GM10266 (cell line): ENCODE results near the gene CMIP.

Experiments used
- DNase-seq: peaks from one replicate; pipeline ENCODE4 v3.0.0; 2012; ENCODE audit errors: extremely low spot score
- TF ChIP-seq, protein P1 (sequence below): IDR thresholded peaks from 2 replicates; pipeline ENCODE4 v1.5.1; 2012; ENCODE audit warnings: mild to moderate bottlenecking, low read depth; ENCODE audit not compliant: control insufficient read depth, insufficient read depth; ENCODE audit errors: missing control alignments

CMIP gene

DNA sequence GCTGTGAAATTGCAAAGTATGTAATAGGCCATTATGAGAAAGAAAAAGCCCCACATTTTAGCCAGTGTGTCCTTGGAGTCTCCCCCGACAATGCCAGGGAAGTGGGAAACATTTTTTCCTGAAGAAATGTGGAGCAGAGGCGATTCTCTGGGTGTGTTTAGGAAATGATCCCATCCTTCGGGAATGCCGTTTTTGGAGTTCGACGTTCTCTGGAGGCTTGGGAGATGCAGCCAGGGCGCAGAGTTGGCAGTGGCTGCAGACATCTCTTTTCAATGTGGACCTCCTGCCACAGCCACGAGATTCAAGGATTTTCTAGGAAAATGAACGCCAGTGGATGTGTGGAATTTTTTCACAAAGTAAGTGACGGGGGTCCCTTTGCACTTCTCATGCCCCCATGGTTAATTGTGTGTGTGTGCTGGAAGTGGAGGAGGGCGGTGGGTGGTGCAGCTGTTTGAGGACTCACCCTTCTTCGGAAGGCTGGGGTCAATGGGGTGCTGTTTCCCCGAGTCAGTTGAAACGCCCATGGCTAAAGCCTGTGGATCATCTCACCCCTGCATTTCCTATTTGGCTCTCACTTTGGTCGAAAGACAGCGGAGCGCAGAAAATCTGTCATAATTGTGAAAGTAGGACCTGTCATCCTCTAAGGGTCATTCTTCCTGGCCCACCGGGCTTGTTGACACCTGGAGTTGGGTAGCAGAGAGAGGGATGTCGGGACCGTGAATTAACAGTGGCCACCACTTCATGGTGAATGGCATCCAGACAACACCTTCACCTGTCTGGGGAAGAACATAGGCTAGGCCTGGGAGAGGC, 73.2 kb downstream of the CMIP start:
- TF ChIP-seq, protein P1, sequence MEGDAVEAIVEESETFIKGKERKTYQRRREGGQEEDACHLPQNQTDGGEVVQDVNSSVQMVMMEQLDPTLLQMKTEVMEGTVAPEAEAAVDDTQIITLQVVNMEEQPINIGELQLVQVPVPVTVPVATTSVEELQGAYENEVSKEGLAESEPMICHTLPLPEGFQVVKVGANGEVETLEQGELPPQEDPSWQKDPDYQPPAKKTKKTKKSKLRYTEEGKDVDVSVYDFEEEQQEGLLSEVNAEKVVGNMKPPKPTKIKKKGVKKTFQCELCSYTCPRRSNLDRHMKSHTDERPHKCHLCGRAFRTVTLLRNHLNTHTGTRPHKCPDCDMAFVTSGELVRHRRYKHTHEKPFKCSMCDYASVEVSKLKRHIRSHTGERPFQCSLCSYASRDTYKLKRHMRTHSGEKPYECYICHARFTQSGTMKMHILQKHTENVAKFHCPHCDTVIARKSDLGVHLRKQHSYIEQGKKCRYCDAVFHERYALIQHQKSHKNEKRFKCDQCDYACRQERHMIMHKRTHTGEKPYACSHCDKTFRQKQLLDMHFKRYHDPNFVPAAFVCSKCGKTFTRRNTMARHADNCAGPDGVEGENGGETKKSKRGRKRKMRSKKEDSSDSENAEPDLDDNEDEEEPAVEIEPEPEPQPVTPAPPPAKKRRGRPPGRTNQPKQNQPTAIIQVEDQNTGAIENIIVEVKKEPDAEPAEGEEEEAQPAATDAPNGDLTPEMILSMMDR: no peak
- DNase-seq: no peak

DNA sequence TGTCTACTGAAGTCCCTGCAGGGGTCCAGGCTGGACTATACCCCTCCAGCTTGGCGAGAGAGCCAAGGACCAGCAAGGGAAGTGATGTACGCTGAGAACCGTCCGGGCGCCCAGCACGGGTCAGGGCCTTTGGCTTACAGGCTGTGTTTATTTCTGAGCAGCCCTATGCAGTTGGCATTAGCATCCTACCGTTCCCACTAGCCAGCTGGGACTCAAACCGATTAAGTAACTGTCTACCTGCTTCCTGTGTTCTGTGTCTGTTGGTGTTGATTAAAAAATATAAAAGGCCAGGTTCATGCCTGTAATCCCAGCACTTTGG, 73.8 kb downstream of the CMIP start:
- no peak for DNase-seq
- TF ChIP-seq, protein P1: no peak

DNA sequence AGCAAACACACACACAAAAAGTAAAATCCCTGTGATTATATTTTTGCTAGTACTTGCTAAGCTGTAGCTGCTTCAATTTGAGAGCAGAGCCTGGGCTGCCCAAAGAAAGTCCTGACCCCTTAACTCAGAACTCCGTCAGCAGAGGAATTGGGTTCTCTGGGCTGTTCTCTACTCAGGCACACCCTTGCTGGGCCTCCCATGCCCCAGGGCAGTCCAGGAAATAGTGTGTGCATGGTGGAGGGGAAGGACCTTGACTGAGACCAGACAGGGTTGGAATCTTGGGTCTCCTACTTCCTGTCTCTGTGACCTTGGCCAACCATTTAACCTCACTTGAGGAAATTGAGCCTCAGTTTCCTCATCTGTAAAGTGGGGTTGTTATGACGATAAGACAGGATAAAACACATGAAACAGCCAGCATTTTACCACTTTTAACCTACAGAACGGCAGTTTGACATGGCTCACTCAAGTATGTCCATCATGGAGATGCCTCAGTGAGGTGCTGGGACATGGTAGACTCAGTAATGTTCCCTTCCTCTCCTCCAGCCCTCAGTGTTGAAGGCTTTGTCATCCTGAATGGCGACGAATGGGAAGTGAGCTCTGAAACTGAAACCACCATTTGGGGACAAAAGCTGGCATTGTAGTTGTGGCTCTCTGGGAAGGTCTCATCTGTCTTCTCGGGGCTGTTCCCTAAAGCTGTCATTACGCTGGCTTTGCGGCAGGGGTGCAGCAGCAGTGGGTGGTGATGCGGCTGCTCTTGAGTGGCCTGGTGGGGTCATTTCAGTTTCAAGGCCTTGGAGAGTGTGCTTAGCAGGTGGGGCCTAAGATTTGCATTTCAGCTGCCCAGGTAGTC, 74.9 kb downstream of the CMIP start:
- DNase-seq: no peak
- TF ChIP-seq, protein P1: no peak

DNA sequence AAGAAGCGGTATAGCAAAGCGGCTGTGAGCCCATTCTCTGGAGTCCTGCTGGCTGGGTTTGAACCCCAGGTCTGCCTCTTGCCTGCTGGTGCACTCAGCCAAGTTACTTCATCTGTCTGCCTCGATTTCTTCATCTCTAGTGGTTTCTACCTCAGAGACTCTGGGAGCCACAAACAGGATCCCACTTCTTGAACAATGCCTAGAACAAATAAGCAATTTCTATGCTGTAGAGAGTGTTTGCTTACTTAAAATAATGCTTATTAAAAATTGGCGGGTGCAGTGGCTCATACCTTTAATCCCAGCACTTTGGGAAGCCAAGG, 75.5 kb downstream of the CMIP start:
- DNase-seq: no peak
- TF ChIP-seq, protein P1: no peak

DNA sequence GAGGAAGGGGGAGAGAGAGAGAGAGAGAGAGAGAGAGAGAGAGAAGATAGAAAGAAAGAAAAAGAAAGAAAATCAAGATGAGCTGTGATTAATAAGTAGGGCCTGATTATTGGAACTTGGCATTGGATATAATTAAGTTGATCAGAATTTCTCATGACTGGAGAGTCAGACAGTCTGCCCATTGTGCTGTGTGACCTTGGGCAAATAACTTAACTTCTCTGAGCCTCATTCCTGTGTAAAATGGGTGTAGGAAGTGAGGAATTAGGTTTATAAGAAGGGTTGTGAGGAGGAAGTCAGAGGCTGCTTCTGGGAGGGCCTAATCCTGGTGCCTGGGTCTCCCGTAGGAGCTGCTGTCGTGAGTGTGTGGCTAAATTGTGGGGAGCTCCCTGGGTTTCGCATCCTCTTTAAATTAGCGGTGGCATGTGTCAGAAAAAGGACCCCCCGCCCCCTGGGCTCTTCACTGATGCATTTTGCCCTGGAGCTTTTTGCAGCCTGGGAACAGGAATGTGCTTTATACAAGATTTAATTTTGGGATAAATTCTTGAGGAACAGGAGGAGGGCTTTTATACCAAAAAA, 76.0 kb downstream of the CMIP start:
- TF ChIP-seq, protein P1: no peak
- no peak for DNase-seq

DNA sequence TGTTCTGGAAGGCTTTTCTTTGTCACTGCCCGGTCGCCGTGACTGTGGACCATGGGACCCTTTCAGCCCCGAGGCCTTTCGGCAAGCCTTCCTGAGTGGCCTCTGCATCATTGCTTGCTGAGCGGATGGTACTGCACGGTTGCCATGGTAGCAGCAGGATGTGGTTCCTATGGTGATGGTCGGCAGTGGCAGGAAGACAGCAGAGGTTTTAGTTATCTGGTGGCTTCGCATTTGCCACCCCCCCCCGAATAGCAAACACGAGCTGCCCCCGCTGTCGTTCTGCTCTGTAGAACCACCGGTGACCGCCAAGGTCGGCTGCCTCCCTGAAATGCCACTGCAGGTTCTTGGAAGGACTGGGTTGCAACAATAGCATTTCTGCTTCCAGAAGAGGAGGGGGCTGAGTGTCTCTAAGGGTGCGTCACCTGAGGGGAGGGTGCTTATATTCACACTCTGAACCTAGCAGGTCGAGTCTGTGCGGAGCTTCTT, 76.6 kb downstream of the CMIP start:
- peak; percentile 60 for DNase-seq
- TF ChIP-seq, protein P1: no peak
